DND-41 (cell line): ENCODE data around the gene BTG3.

ENCODE experiments used
- CTCF ChIP-seq: IDR thresholded peaks from 2 replicates; pipeline ENCODE4 v1.5.1; 2012; ENCODE audit warnings: borderline replicate concordance, low read length, moderate library complexity, mild to moderate bottlenecking; ENCODE audit not compliant: poor library complexity, severe bottlenecking; ENCODE audit errors: extremely low read depth
- EZH2 ChIP-seq: IDR thresholded peaks from 3 replicates; pipeline ENCODE4 v1.6.1; 2012; ENCODE audit warnings: borderline replicate concordance, low read depth, mild to moderate bottlenecking, moderate library complexity, low read length, inconsistent platforms; ENCODE audit not compliant: severe bottlenecking

GRCh38 chr21:17612023-17612564, 607 bp downstream of the BTG3 start:
- TF ChIP-seq CTCF: no peak
- TF ChIP-seq EZH2: no peak
